Right atrium auricular region (tissue), 2 donors: ENCODE measurements around the gene PDE10A. TPM values are rescaled to one million over a fixed set of nuclear protein-coding genes. Genes with fewer than 3 reads are reported as not detected.

ENCODE experiments used
- DNase-seq: peaks from one replicate; pipeline ENCODE4 v3.0.0-alpha.2; 2019; ENCODE audit warnings: low spot score
- H3K27ac ChIP-seq, 2 donors: fragments of 200-600 bp; sonication (generic); 1 replicate in 1 of 2; 2 replicates in 1 of 2; pipeline ENCODE4 v1.5.1; 2016 to 2019
- H3K27me3 ChIP-seq, 2 donors: fragments of 200-600 bp; sonication (generic); one replicate each; pipeline versions ENCODE4 v1.5.1 to v1.6.0; 2017 to 2019
- H3K36me3 ChIP-seq: fragments of 200-600 bp; sonication (generic); one replicate; pipeline ENCODE4 v1.5.1; 2016
- H3K4me1 ChIP-seq, 2 donors: fragments of 200-600 bp; sonication (generic); one replicate each; pipeline versions ENCODE4 v1.5.1 to v1.6.0; 2017 to 2019
- H3K4me3 ChIP-seq, 2 donors: fragments of 200-600 bp; sonication (generic); 1 replicate in 1 of 2; 2 replicates in 1 of 2; pipeline ENCODE4 v1.5.1; 2017 to 2019; ENCODE audit warnings: mild to moderate bottlenecking in 1 of 2, moderate library complexity in 1 of 2
- H3K9me3 ChIP-seq, 2 donors: fragments of 200-600 bp; sonication (generic); one replicate each; pipeline ENCODE4 v1.5.1; 2019
- CTCF ChIP-seq, 2 donors: fragments of 200-600 bp; sonication (generic); IDR thresholded peaks; one replicate each; pipeline ENCODE4 v1.5.1; 2019; ENCODE audit warnings: antibody characterized with exemption in 2 of 2
- total RNA-seq, 2 donors: library from RNA; depleted of rRNA; stranded (reverse); fragments of >200 nt; gene quantifications; one replicate each; pipeline ENCODE4 v1.1.0, GENCODE V29; 2016

Gene PDE10A
- total RNA-seq, 2 donors from 2014 or later, result 3.6 to 4.3 TPM

DNA sequence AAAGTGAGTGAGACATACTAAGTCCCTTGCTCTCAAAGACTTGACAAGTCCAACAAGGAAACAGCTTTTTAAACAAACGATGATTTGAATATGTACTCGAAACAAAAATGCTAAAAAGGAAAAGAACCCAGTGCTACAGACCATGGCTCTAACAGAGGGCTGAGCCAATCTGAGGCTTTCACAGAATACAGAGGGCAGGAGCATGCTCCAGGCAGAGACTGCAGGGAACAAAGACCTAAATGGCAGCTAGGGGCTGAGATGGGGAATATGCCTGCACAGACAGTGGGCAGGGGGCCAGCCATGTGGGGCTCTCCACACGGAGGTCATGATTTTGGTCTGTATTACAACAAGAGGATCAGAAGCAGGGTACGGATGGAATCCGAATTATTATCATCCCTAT lies 322.5 kb downstream of the PDE10A start:
- Histone ChIP-seq H3K36me3 (no peaks in the 10 kb centered on the region), H3K27me3 (no peaks in the 10 kb centered on the region), H3K9me3 (no peaks in the 10 kb centered on the region), H3K27ac (no peak overlapping the region), H3K4me3 (no peak overlapping the region), H3K4me1 (no peaks in the 10 kb centered on the region)
- DNase-seq, result no peak
- TF ChIP-seq CTCF (IDR thresholded peaks at IDR 0.05), result no peak

DNA sequence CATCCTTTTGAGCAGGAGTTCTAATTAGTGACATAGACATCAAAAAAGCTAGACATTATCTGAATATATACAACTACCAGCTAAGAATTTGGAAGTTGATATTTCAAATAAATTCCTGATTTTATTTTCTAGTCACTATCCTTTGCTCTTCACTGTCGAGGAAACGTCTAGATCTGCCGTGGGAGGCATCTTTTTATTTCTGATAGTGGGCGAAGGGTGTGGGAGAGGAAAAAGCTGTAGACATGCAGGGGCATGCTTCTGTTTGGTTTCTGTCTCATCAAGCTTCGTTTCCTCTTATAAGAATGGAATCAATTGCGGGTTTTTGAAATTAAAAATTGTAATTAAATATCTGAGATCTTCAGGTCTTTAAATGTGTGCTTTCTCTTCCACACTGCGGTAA lies 337.4 kb downstream of the PDE10A start:
- Histone ChIP-seq H3K9me3 (peaks cover 6 to 14% of the 10 kb centered on the region in 2 donors), H3K27ac (no peak overlapping the region), H3K27me3 (no peaks in the 10 kb centered on the region), H3K36me3 (no peaks in the 10 kb centered on the region), H3K4me3 (no peak overlapping the region), H3K4me1 (no peaks in the 10 kb centered on the region)
- TF ChIP-seq CTCF (IDR thresholded peaks at IDR 0.05), result no peak
- DNase-seq, result no peak

DNA sequence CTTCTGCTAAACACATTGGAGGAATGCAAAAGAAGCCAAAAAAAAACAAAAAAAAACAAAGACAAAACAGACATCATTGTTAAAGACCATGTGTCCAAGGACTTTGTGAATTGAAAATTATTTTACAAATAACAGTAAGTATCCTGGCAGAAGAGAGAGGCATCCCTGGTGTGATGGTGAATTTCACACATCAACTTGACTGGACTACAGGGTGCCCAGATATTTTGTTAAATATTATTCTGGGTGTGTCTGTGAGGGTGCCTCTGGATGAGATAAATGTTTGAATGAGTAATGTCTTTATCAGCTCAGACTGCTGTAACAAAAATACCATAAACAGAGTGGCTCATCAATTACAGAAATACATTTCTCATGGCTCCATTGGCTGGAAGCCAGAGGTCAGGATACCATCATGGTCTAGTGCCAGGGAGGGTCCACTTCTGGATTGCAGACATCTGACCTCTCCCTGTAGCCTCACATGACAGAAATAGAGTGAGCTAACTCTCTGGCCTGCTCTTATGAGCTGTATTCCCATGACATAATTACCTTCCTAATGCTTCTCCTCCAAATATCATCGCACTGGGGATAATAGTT lies 341.4 kb downstream of the PDE10A start:
- Histone ChIP-seq H3K4me3 (no peak overlapping the region), H3K27me3 (no peaks in the 10 kb centered on the region), H3K9me3 (peaks cover 6 to 20% of the 10 kb centered on the region in 2 donors), H3K4me1 (no peaks in the 10 kb centered on the region), H3K27ac (no peak overlapping the region), H3K36me3 (no peaks in the 10 kb centered on the region)
- no peak for TF ChIP-seq CTCF (IDR thresholded peaks at IDR 0.05)
- no peak for DNase-seq

GRCh38 chr6:165321150-165321549 lies 341.9 kb downstream of the PDE10A start:
- Histone ChIP-seq H3K4me3 (no peak overlapping the region), H3K9me3 (peaks cover 6 to 20% of the 10 kb centered on the region in 2 donors), H3K4me1 (no peaks in the 10 kb centered on the region), H3K27ac (no peak overlapping the region), H3K27me3 (no peaks in the 10 kb centered on the region), H3K36me3 (no peaks in the 10 kb centered on the region)
- no peak for DNase-seq
- no peak for TF ChIP-seq CTCF (IDR thresholded peaks at IDR 0.05)

DNA sequence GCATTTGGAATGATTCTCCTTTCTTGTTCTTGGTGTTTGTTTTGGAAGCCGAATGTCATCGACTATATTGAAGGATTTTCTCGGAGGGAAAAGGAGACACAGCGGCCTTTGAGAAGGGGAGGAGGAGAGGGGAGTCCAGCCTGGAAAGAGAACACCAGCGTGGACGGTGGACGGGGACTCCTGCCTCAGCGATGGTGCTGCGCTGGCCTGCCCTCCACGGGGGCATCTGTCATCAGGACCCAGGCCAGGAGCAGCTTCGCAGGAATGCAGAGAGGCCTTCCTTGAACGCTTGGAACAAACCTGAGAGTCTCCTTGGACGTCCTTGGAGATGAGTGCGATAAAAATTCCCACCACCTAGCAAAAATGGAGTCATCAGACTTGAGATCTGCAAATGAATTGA lies 345.3 kb downstream of the PDE10A start:
- no peak overlapping the region for H3K27ac ChIP-seq
- H3K4me1 ChIP-seq, result no peaks in the 10 kb centered on the region
- H3K27me3 ChIP-seq, result no peaks in the 10 kb centered on the region
- no peak for DNase-seq
- H3K36me3 ChIP-seq, result no peaks in the 10 kb centered on the region
- no peak for TF ChIP-seq CTCF (IDR thresholded peaks at IDR 0.05)
- H3K9me3 ChIP-seq, result peaks cover 6 to 20% of the 10 kb centered on the region in 2 donors
- H3K4me3 ChIP-seq, result no peak overlapping the region
